ENCODE data around the gene KRTAP4-12.
"Not testable (repeated sequence)": the region's sequence is repeated elsewhere in the genome, so short reads cannot be mapped to it uniquely, and the experiment has no call there.

The KRTAP4-12 gene

DNA sequence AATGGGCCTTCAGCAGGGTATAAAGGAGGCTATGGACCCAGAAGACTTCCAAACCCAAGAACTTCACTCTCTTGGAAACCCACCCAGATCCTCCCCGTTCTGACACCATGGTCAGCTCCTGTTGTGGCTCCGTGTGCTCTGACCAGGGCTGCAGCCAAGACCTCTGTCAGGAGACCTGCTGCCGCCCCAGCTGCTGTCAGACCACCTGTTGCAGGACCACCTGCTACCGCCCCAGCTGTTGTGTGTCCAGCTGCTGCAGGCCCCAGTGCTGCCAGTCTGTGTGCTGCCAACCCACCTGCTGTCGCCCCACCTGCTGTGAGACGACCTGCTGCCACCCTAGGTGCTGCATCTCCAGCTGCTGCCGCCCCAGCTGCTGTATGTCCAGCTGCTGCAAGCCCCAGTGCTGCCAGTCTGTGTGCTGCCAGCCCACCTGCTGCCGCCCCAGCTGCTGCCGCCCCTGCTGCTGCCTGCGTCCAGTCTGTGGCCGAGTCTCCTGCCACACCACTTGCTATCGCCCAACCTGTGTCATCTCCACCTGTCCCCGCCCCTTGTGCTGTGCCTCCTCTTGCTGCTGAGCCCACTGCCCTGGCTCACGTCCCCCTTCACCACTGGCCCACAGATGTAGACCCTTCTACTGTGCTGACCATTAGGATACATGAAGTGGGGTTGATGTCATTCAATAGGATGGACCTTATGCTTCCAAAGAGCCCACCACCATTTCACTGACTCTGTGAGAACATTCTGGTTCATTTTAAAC, 39.7 kb downstream of the KRTAP4-12 start, which contains the start of gene KRTAP4-7:
Gene KRTAP4-7, plus strand, starts transcription at position 51 of the 757 bp plus-strand sequence. Its CDS starts 57 bp downstream, at position 108.
- DNase-seq, result not testable (repeated sequence)

DNA sequence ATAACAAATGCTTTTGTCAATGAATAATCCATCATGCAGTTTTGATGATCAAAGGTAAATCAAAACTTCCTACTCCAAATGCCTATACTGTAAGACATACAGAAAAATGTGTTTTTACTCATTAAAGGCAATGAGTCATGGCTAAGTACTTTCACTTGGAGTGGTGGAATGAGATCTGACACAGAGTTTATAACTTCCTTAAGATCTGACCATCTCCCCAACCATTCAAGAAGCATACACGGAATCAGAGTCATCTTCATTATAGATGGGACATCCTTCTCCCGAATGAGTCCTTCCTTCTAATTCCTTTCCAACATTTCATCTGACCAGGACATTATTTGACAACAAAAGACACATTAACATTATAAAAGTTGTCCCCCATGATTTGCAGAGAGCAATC, 40.6 kb downstream of the KRTAP4-12 start:
- DNase-seq, result not testable (repeated sequence)

DNA sequence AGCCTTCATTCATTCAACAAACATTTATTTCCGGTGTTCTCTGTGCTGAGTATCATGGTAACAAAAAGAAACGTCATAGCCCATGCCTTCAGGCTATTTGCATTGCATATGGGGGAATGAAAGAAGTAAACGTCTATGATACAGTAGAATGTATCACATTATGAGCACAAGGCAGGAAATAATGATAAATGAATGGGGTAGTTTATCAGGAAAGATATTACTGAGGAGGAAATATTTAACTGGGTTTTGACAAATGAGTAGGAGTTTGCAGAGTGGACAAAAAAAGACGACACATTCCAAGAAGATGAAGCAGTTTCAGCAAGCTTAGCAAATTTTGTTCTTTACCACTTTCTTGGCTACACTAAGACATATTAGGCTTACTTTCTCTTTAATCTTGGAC, 41.4 kb downstream of the KRTAP4-12 start:
- no peak for DNase-seq

DNA sequence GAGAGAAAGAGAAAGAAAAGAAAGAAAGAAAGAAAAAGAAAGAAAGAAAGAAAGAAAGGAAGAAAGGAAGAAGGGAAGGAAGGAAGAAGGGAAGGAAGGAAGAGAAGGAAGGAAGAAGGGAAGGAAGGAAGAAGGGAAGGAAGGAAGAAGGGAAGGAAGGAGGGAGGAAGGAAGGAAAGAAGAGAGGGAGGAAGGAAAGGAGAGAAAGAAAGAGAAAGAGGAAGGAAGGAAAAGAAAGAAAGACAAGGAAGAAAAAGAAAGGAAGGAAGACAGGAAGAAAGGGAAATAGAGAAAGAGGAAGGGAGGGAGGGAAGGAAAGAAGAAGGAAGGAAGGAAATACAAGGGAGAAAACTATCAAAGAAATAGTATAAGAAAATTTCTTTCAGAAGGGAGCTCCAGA, 47.2 kb downstream of the KRTAP4-12 start:
- DNase-seq, result no peak

DNA sequence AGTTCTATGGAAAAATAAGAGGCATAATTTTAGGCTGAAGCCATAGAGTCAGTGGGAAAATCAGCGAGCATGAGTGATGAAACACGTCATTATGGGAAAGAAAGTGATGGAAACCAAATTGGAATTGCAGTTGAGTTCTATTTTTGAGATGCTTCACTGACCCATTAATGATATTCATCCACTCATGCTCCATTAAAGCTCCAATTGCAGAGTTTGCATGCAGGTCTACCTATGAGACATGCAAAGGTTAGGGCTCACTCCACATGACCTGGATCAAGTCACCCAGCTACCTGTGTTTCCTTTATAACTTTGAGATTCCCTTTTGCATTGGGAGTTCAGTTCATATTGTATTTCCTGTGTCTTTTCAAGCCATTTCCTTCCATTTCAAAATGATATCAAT, 50.3 kb downstream of the KRTAP4-12 start:
- DNase-seq, result no peak
